KMS-11 (cell line): ENCODE measurements around the gene CABCOCO1.
"Not testable (repeated sequence)": the region's sequence is repeated elsewhere in the genome, so short reads cannot be mapped to it uniquely, and the experiment has no call there.

Experiments used
- H2AFZ ChIP-seq: fragments of 200-600 bp; sonication (generic); 2 replicates; pipeline ENCODE4 v1.6.1; 2016; ENCODE audit warnings: antibody characterized with exemption, mixed run types, low read depth
- H3K27ac ChIP-seq: fragments of 200-600 bp; sonication (generic); 2 replicates; pipeline ENCODE4 v1.6.1; 2016; ENCODE audit warnings: mild to moderate bottlenecking, mixed run types
- H3K27me3 ChIP-seq: fragments of 200-600 bp; sonication (generic); 2 replicates; pipeline ENCODE4 v1.6.1; 2017; ENCODE audit warnings: mild to moderate bottlenecking, low read depth, mixed run types, moderate library complexity; ENCODE audit not compliant: insufficient read depth
- H3K36me3 ChIP-seq: fragments of 200-600 bp; sonication (generic); 2 replicates; pipeline ENCODE4 v1.6.1; 2017; ENCODE audit warnings: mild to moderate bottlenecking, mixed run types; ENCODE audit not compliant: insufficient read depth
- H3K4me1 ChIP-seq: fragments of 200-600 bp; sonication (generic); 2 replicates; pipeline ENCODE4 v1.6.1; 2016; ENCODE audit warnings: mild to moderate bottlenecking, low read depth, mixed run types; ENCODE audit not compliant: poor library complexity, severe bottlenecking
- H3K4me2 ChIP-seq: fragments of 200-600 bp; sonication (generic); 2 replicates; pipeline ENCODE4 v1.7.0; 2016; ENCODE audit warnings: mild to moderate bottlenecking, mixed run types
- H3K4me3 ChIP-seq: fragments of 200-600 bp; sonication (generic); IDR thresholded peaks from 2 replicates; pipeline ENCODE4 v1.6.1; 2017; ENCODE audit warnings: low read depth, low read length, mixed read lengths; ENCODE audit not compliant: insufficient read depth
- H3K79me2 ChIP-seq: fragments of 200-600 bp; sonication (generic); 2 replicates; pipeline ENCODE4 v1.6.1; 2016; ENCODE audit warnings: low read depth, mixed run types; ENCODE audit not compliant: insufficient read depth
- H3K9ac ChIP-seq: fragments of 200-600 bp; sonication (generic); 2 replicates; pipeline ENCODE4 v1.6.1; 2016; ENCODE audit warnings: mild to moderate bottlenecking, mixed run types
- H4K20me1 ChIP-seq: fragments of 200-600 bp; sonication (generic); 2 replicates; pipeline ENCODE4 v1.6.1; 2016; ENCODE audit warnings: mild to moderate bottlenecking, mixed run types; ENCODE audit not compliant: insufficient read depth
- CTCF ChIP-seq: fragments of 200-600 bp; sonication (generic); conservative IDR thresholded peaks from 2 replicates; pipeline ENCODE4 v1.6.1; 2017; ENCODE audit warnings: low read depth, mild to moderate bottlenecking, antibody characterized with exemption, low read length, moderate library complexity, mixed read lengths

Gene CABCOCO1

GRCh38 chr10:61721431-61721830, 58.7 kb downstream of the CABCOCO1 start:
- no peaks in the 10 kb centered on the region for H4K20me1 ChIP-seq
- H3K79me2 ChIP-seq, result no peaks in the 10 kb centered on the region
- TF ChIP-seq CTCF, result no peak
- no peak overlapping the region for H2AFZ ChIP-seq
- H3K4me3 ChIP-seq, result no peak overlapping the region
- H3K27ac ChIP-seq, result no peak overlapping the region
- no peak overlapping the region for H3K9ac ChIP-seq
- H3K4me2 ChIP-seq, result no peak overlapping the region
- H3K4me1 ChIP-seq, result no peaks in the 10 kb centered on the region
- no peaks in the 10 kb centered on the region for H3K36me3 ChIP-seq
- no peaks in the 10 kb centered on the region for H3K27me3 ChIP-seq

GRCh38 chr10:61725221-61725620, 62.5 kb downstream of the CABCOCO1 start:
- H3K27ac ChIP-seq, H3K4me2 ChIP-seq, H3K4me1 ChIP-seq, H4K20me1 ChIP-seq, H3K9ac ChIP-seq, H2AFZ ChIP-seq, H3K27me3 ChIP-seq, H3K4me3 ChIP-seq, H3K36me3 ChIP-seq, H3K79me2 ChIP-seq: not testable (repeated sequence)

- Histone ChIP-seq H4K20me1 (no peaks in the 10 kb centered on the region), H3K79me2 (no peaks in the 10 kb centered on the region), H3K4me1 (no peaks in the 10 kb centered on the region), H3K4me3 (no peak overlapping the region), H2AFZ (no peak overlapping the region), H3K27me3 (no peaks in the 10 kb centered on the region), H3K36me3 (no peaks in the 10 kb centered on the region), H3K9ac (no peak overlapping the region), H3K27ac (no peak overlapping the region), H3K4me2 (no peak overlapping the region)
- no peak for TF ChIP-seq CTCF
Measured at GRCh38 chr10:61729596-61729995, 66.9 kb downstream of the CABCOCO1 start.

GRCh38 chr10:61730671-61731070, 67.9 kb downstream of the CABCOCO1 start:
- no peak overlapping the region for H3K27ac ChIP-seq
- no peaks in the 10 kb centered on the region for H3K27me3 ChIP-seq

GRCh38 chr10:61731638-61732037, 68.9 kb downstream of the CABCOCO1 start:
- no peak overlapping the region for H3K9ac ChIP-seq
- H3K27ac ChIP-seq, result no peak overlapping the region
- H3K4me3 ChIP-seq, result no peak overlapping the region
- no peaks in the 10 kb centered on the region for H3K27me3 ChIP-seq
- no peak overlapping the region for H2AFZ ChIP-seq
- no peak overlapping the region for H3K4me2 ChIP-seq
- no peak for TF ChIP-seq CTCF
- no peaks in the 10 kb centered on the region for H3K79me2 ChIP-seq
- no peaks in the 10 kb centered on the region for H3K36me3 ChIP-seq
- no peaks in the 10 kb centered on the region for H4K20me1 ChIP-seq
- no peaks in the 10 kb centered on the region for H3K4me1 ChIP-seq

More at GRCh38 chr10:61730671-61731070, 67.9 kb downstream of the CABCOCO1 start:
- Histone ChIP-seq H3K9ac (no peak overlapping the region), H2AFZ (no peak overlapping the region), H3K79me2 (no peaks in the 10 kb centered on the region), H3K4me2 (no peak overlapping the region), H3K4me1 (no peaks in the 10 kb centered on the region), H4K20me1 (no peaks in the 10 kb centered on the region), H3K36me3 (no peaks in the 10 kb centered on the region), H3K4me3 (no peak overlapping the region)
- no peak for TF ChIP-seq CTCF
